Mesenteric fat pad (tissue), 1 donor: ENCODE results near the gene SCYGR3. TPM values are rescaled to one million over a fixed set of nuclear protein-coding genes. Genes with fewer than 3 reads are reported as not detected.
"Not testable (repeated sequence)": the region's sequence is repeated elsewhere in the genome, so short reads cannot be mapped to it uniquely, and the experiment has no call there.

Experiments
- DNase-seq: peaks from one replicate; pipeline ENCODE4 v3.0.0-alpha.2; 2020; ENCODE audit warnings: low spot score
- total RNA-seq: library from RNA; stranded (reverse); fragmentation: NEBNext Ultra II Directional; extraction: Animal tissue kit (Norgen Biotek cat#: 25700); gene quantifications from one replicate; pipeline ENCODE4 v1.2.1, GENCODE V29; 2021
- donor health status: DM: yes; HTN: yes; CAD: no.

SCYGR3 gene
- total RNA-seq, 1 donor from 2014 or later = not detected

DNA sequence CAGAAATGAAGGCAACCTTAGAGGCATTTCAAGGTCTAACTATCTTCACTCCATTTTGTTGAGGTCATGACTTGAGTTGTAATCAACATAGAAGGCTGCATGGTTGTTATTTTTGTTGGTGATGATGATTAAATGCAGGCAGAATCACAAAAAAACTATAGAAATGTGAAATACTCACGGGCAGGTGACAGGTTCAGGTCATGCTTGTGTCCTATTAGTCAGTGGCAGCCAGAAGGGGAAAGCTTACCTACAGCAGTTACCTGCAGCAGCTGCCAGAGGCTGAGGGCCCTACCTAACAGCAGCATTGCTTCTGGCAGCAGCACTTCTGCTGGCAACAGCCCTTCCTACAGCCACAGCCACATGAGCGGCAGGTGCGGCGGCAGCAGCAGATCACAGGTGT, 394 bp downstream of the SCYGR3 start:
- DNase-seq = no peak

DNA sequence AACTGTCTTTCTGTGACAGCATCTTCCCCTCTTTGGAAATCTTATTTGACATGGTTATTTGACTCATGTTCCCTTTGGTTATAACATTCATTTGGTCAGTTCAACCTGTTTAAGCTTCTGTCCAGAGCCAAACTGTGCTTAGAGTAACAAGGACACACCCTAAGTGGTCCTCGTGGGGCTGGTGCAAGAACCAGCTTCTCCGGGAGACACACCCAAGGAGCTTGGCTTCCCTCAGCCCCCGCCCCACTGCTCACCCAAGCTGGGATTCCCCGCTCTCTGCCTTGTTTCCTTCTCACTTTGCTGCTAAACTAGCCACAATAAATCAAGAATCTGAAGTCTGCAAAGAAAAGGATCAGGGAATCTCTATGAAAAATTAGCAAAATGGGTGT, 1.4 kb downstream of the SCYGR3 start:
- DNase-seq = no peak

DNA sequence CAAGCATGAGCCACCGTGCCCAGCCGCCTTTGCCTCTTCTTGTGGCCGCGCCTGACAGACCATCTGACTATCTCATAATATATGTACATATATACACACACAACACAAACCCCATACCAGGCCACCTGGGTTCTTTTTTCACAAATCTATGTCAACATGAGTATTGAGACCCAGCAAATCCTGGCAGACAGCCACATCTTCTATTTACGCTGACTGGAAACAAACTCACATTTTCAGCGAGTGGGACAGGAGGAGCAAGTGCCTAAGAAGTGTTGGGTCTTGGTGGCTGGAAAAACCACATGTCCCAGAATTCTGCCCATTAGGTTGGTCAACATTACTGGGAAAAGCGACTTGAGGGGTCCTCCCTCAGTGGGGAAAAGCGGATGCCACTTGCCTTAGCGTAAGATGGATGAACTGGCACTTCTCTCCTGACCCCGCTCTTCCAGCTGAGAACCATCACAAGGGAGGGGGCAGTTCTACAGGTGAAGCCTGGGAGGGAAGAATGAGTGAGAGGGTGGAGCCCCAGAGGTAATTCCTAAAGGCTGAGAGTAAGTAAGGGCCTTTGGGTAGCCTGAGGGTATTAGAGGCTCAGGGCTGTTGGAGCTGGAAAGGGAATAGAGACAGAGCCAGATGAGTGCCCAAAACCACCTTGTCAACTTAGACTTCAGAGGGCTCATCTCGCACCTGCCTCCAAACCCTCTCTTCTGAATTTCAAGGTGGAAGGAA, 1.9 kb downstream of the SCYGR3 start:
- no peak for DNase-seq

DNA sequence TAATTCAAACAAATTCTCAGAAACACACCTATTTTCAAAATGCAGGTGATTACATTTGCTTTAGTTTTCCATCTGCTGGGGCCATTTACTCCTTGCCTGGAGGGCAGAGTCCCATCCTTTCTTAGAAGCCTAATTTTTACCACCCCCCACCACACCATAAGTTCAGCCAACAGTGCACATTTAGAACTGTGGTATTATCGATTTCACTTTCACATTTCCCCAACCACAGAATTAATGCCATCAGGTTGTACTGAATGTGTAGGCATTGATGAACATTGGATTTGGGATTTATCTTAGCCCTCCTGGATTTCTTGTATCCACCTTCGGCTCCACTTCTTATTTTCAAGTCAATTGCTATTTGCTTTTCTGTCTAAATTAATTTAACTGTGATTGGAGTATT, 4.5 kb downstream of the SCYGR3 start:
- DNase-seq = no peak

DNA sequence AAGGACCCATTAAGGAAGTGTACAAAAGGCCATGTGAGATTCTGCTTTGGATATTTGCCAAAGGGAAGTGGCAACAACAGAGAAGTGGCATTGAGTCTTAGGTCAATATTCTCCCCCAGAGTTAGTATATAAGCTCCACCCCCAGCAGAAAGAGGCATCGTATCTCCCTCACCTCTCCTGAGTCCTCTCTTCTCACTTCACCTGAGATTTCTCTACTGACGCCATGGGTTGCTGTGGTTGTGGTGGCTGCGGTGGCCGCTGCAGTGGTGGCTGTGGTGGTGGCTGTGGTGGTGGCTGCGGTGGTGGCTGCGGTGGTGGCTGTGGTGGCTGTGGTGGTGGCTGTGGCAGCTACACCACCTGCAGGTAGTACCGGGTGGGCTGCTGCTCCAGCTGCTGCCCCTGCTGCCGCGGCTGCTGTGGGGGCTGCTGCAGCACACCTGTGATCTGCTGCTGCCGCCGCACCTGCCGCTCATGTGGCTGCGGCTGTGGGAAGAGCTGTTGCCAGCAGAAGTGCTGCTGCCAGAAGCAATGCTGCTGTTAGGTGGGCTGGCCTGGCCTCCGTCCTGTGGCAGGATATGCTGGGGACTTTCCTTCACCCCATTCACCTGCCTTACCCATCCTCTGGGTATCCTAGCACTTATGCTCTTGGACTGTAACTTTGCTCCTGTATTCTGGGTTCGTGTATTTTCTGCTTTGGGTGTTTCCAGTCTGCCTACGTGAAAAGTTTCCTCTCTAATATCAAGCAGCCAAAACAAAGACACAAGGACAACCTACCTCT, 5.9 kb downstream of the SCYGR3 start:
- peak; percentile 51 for DNase-seq

DNA sequence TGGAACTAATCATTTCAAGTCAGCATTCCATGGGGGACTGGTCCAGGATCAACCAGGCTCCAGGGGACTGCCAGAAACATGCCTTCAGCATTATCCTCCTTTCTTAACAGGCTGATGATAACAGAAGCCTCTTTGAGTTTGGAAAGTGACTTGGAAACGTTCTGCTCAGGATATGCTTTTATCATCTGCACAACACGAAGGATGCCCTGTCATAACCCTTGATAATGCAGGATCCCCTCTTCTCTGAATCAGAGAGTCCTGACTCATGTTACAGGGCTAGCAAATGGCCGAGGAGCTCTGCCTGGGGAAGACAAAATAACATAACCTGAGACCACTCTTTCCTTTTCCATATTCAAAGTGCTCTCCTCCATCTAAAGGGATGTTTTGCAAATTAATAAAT, 6.7 kb downstream of the SCYGR3 start:
- no peak for DNase-seq

DNA sequence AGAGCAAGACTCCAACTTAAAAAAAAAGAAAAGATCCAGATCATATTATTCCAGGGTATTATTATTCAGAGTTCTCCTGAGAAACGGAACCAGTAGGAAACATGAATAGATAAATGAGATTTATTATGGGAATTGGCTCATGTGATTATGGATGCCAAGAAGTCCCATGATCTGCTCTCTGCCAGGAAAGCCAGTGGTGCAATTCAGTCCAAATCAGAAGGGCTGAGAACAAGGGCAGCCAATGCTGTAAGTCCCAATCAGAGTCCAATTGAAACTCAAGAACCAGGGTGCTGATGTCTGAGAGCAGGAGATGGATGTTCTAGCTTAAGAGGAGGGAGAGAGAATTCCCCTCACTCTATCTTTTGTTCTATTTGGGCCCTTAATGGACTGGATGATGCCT, 8.2 kb downstream of the SCYGR3 start:
- DNase-seq = no peak

DNA sequence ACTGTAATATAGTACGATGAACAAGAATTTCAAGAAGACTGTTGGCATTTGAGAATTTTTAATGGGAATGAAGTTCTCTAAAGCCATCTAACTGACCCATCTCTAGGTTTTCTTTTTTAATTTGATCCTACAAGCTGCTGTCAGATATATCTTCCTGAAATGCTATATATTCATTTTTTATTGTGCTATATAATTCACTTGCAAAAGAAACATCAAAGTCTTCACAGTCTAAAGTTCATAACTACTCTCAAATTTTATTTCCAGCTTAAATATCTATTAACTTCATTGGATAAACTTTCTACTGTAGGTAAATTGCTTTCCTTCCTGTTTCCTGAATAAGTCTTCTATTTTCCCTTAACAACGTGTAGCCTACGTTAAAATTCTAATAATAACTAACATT, 12.3 kb downstream of the SCYGR3 start:
- no peak for DNase-seq

DNA sequence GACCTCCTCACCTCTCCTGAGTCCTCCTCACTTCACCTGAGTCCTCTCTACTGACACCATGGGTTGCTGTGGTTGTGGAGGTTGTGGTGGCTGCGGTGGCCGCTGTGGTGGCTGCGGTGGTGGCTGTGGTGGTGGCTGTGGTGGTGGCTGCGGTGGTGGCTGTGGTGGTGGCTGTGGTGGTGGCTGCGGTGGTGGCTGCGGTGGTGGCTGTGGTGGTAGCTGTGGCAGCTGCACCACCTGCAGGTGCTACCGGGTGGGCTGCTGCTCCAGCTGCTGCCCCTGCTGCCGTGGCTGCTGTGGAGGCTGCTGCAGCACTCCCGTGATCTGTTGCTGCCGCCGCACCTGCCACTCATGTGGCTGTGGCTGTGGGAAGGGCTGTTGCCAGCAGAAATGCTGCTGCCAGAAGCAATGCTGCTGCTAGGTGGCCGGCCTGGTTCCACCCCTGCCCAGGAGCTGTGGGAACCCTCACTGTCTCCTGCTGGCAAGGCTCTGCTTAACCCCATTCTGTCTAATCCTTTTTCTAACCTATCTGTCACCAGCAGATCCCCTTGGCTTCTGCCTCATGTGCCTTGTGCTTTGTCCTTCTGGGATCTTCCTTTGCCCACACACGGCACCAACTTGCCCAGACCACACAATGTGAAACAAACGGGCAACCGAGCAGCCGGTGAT, 15.7 kb downstream of the SCYGR3 start, which contains the start of gene SCYGR2:
Gene SCYGR2 (plus strand): TSS at position 59 of the 669 bp plus-strand sequence. CDS start 0 bp downstream, at position 59.
- not testable (repeated sequence) for DNase-seq

DNA sequence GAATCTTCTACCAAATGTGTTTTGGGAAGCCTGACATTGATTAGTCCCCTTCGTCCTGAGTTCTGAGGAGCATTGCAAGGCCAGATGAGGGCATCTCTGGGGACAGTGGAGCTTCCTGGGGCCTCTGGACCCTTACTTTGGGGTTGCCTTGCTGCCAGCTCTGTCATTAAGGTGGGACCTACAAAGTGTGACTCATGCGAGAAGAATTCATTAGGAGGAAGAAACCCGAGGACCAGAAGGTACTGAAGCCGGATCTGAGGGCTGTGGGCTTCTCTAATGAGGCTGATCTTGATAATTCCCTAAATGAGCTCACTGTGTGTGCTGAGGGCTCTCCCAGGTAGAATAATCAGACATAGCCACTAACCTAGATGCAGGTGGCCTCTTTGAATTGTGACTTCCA, 16.6 kb downstream of the SCYGR3 start:
- DNase-seq = no peak

DNA sequence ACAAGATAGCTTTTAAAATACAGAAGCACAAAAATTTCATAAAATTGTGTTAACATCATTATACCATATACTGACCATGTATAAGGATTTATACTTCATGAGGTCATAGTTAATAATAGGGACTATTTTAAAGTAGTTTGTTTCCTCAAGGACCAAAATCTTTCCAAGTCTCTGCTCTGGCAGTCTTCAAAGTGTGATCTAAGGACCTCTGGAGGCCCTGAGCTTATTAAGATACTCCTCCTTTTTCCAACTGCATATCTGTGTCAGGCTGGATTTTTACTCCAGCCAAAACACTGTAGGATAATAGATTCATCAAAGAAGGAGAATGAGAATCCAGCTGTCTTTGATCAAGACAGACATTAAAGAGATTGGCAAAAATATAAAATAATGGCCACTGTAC, 17.6 kb downstream of the SCYGR3 start:
- DNase-seq = no peak

DNA sequence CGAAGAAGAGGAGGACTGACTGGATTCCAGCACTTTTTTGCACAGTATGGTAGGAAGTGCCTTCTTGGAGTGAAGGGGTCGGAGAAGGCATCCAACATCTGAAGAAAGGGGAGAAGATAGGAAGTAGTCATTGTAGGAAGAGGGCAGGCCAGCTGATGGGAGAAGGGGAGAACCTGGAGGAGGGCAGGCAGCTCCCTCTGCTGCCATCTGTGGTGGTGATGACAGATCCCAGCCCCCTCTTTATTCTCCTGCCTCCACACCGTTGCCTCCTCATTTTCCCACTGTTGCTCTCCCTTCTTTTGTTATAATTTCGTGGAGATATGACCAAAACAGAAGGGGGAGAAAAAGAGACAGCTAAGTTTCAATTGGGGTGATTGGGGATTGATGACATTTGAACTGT, 18.8 kb downstream of the SCYGR3 start:
- DNase-seq = no peak

DNA sequence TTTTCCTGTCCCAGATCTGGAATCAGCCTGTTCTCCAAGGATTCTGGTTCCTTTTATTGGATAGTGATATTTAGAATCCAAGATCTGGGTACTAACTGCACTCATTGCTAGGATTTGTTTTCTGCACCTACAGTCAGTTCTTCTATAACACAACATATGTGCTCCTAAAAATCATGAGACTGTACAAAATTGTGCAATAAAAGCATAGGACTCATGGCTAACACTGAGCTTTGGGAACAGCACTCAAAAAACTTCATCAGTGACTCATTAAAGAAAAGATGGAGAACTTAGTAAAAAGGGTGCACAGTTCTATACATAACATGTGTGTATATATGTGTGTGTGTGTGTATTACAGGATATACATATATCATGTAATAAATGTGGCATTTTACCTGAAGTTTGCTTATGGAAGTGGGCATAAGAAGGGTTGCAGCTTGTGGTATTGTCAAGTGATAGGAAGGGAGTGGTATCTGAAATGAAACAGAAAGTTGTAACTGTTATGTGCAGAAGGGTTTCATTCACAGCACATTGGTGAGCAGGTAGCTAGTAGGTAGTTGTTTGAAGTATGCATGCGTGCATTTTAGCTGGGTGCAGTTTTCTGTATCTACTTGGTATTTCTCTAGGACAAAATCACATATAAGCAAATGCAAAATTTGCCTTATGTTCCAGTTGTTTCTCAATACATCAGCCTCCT, 21.8 kb downstream of the SCYGR3 start:
- no peak for DNase-seq

DNA sequence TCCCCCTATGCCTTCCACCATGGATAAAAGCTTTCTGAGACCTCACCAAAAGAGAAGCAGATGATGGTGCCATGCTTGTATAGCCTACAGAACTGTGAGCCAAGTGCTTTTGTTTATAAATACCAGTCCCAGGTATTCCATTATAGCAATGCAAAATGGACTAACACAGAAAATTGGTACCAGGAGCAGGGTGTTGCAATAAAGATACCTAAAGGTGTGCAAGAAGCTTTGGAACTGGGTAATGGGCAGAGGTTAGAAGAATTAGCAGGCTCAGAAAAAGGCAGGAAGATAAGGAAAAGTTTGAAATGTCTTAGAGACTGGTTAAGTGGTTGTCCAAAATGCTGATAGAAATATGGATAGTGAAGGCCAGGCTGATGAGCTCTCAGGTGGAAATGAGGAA, 32.3 kb downstream of the SCYGR3 start:
- DNase-seq = no peak

DNA sequence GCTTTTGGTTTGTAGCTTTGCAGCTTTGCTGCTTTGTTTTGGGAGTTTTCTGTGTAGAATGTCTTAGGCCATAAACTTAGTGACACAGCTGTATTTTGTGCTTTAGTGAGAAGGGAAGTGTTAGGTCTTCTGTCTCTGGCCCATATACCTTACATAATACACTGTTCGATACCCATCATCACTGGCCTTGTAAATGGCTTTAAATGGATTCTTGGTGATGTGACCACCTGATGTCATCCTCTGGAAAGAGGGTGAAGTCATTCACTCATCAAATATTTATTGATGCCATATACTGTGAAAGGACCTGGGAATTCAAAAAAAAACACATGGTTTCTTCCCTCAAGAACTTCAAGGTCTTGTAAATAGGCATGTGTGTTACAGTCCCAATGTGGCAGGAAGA, 34.8 kb downstream of the SCYGR3 start:
- no peak for DNase-seq

DNA sequence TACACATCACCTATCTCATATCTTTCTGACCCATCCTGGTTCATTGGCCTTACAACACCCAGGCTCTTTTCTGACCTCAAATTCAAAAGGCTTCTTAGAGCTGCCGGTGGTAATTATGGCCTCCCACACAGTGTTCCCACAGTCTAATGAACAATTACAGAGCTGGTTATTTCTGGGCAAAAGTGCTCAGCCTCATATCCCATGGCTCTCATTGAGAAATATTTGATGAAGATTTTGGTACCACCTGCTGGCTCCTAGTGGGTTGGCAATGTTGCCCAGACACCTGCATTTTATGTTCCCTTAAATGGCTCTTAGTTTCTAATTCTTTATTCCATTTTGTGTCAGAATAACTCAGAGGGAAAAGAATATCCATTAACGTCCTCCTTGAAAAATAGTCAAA, 36.0 kb downstream of the SCYGR3 start:
- no peak for DNase-seq

DNA sequence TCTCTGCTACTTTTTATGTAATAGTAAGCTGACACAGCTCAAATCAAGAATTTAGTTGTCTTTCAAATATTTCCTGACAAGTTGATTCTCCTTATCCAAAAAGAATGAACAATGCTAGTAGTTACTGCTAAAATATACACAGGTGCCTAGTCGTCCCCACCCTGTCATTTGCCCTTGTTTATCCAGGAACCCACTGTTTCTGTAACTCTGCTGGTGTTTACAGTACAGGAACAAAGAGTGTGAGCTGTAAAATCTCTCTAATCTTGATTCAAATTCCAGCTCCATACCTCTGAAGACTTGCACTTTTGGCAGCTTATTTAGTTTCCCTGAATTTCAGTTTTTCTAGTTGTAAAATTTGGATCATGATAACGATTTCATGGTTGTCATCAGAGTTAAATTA, 37.1 kb downstream of the SCYGR3 start:
- DNase-seq = no peak

DNA sequence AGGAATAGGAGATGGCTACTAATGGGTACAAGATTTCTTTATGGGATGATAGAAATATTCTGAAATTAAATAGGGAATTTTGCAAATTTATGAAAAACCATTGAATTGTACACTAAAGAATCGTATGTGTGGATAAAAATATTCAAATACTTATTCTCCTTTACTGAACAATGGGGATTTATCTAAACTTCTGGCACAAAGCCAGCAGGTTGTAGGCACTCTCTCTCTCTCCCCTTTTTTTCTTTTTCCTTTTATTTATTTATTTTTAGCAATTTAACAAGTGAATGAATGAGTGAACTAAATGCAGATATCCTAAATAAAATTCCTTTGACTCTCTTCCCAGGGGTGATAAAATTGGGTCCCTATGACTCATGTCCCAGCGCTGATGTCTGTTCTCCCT, 37.8 kb downstream of the SCYGR3 start:
- DNase-seq = no peak

DNA sequence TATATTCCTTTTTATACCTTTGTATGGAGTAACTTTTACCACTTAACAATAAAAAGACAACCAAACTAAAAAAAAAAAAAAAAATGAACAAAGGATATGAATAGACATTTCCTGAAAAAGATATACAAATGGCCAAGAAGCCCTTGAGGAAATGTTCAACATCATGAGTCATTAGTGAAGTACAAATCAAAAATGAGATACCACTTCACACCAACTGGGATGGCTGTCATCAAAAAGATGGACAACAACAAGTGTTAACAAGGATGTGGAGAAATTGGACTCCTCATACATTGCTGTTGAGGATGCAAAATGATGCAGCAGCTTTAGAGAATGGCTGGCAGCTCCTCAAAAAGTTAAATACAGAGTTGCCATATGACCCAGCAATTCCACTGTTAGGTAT, 38.5 kb downstream of the SCYGR3 start:
- no peak for DNase-seq

DNA sequence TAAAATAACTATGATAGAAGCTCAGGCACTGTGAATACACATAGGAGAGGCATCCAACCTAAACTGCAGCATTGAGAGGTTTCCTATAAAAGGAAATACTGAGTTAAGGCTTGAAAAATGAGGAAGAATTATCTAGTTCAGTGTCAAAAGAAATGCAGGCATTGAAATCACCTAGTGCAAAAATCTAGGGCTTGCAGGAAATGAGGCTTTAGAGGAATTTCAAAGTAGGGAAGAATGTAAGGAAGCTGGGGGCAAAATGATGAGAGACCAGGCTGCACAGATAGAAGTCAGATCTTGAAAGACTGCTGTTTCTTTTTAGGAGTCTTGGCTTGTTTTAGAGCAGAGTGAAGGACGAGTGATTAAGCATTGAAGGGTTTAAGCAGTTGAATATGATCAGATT, 44.0 kb downstream of the SCYGR3 start:
- DNase-seq = no peak

DNA sequence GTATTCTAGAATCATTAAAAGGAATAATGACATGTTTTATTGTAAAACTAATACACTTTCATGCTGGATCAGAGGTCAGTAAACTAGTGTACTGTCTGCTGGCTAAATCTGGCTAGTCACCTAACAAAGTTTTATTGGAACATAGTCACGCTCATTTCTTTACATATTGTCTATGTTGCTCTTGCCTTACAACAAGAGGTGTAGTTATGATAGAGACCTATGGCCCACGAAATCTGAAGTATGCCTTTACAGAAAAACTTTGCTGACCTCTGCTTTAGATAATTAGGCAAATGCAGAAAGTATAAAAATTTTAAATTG, 45.8 kb downstream of the SCYGR3 start:
- no peak for DNase-seq

DNA sequence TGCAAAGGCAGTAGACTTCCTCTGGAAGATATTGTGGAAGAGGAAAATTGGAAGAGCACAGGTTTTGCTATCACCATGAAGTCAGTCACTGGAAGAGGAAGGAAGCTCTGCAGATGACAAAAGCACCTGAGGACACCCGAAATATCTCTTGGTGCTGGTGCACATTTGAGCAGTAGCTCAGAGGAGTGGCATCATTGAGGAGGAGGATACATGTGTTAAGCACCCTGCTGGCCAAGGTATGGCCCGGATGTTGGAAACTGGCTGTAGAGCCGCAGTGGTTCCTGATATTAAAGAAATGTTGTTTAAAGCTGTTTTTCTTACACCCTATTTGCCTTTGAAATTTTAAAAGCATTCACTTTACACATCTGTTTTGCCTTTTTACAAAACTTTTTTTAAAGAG, 48.6 kb downstream of the SCYGR3 start:
- no peak for DNase-seq
